Stomach (tissue), 9 donors: ENCODE data around the gene GIMAP8. TPM values are rescaled to one million over a fixed set of nuclear protein-coding genes. Genes with fewer than 3 reads are reported as not detected.

Experiments
- DNase-seq, 2 donors: peaks; one replicate each; pipeline versions ENCODE4 v3.0.0 to v3.0.0-alpha.2; 2013 to 2019
- H3K27ac ChIP-seq, 5 donors: fragments of 200-600 bp in 4 of 5; sonication (generic) in 4 of 5; one replicate each; pipeline ENCODE4 v1.5.1; 2013 to 2019; ENCODE audit warnings: mild to moderate bottlenecking in 1 of 5, moderate library complexity in 1 of 5
- H3K27me3 ChIP-seq, 3 donors: fragments of 200-600 bp; sonication (generic); one replicate each; pipeline ENCODE4 v1.5.1; 2017 to 2019; ENCODE audit warnings: mixed run types in 1 of 3
- H3K36me3 ChIP-seq, 4 donors: fragments of 200-600 bp; sonication (generic); 1 replicate in 3 of 4; 2 replicates in 1 of 4; pipeline ENCODE4 v1.5.1; 2016 to 2019
- H3K4me1 ChIP-seq, 4 donors: fragments of 200-600 bp; sonication (generic); one replicate each; pipeline ENCODE4 v1.5.1; 2016 to 2019
- H3K4me3 ChIP-seq, 4 donors: fragments of 200-600 bp; sonication (generic) in 3 of 4; one replicate each; pipeline ENCODE4 v1.5.1; 2016 to 2019; ENCODE audit warnings: mild to moderate bottlenecking in 1 of 4
- H3K9me3 ChIP-seq, 4 donors: fragments of 200-600 bp; sonication (generic); one replicate each; pipeline ENCODE4 v1.5.1; 2016 to 2019
- CTCF ChIP-seq, 7 experiments: fragments of 450-650 bp in 4 of 7; fragments of 200-600 bp in 3 of 7; sonication (generic) in 3 of 7; IDR thresholded peaks; one replicate each; pipeline ENCODE4 v1.5.1; 2016 to 2019; ENCODE audit warnings: antibody characterized with exemption in 7 of 7, control low read depth in 2 of 7, mild to moderate bottlenecking in 1 of 7
- EP300 ChIP-seq: sonication (generic); formaldehyde crosslinking; IDR thresholded peaks from one replicate; pipeline ENCODE4 v1.6.1; 2017; ENCODE audit warnings: antibody characterized with exemption
- POLR2A ChIP-seq, 4 donors: fragments of 450-650 bp; IDR thresholded peaks; one replicate each; pipeline ENCODE4 v1.6.1; 2016; ENCODE audit warnings: antibody characterized with exemption in 4 of 4, control low read depth in 2 of 4, mild to moderate bottlenecking in 1 of 4, moderate library complexity in 1 of 4
- POLR2AphosphoS5 ChIP-seq, 3 donors: sonication (generic); formaldehyde crosslinking; IDR thresholded peaks; one replicate each; pipeline ENCODE4 v1.6.1; 2016; ENCODE audit warnings: antibody characterized with exemption in 3 of 3
- WGBS, 5 donors: extraction: QIAGEN DNeasy Blood & Tissue Kit in 3 of 5; methylation state at CpG; one replicate each; pipeline versions ENCODE4 v1.1.5 to v1.1.7; 2013 to 2018; 5-methylcytosine and 5-hydroxymethylcytosine counted together
- intact Hi-C: fragments of 100-400 bp; cut with DNase I; formaldehyde crosslinking; loops from one replicate; pipeline ENCODE4 v1.15.1; 2023; ENCODE audit warnings: low total_unique reads
- polyA plus RNA-seq, 3 donors: library from polyadenylated mRNA; stranded (reverse); fragments of 200-250 nt; gene quantifications; one replicate each; pipeline ENCODE4 v1.2.3, GENCODE V29; 2013
- total RNA-seq, 5 donors: library from RNA; depleted of rRNA; stranded (reverse); fragments of >200 nt; gene quantifications; one replicate each; pipeline versions ENCODE4 v1.1.0 to v1.2.3, GENCODE V29; 2014 to 2016
- donor health status: healthy with polysubstance abuse.
- donor health status: Bipolar disorder and iron deficiency.
- donor health status: healthy.

The GIMAP8 gene
- total and polyA plus RNA-seq, 8 donors, result under 0.01 to 8.3 (median 2.9) TPM

GRCh38 chr7:150435047-150435389 is 15.4 kb upstream of the GIMAP8 start:
- H3K4me3 ChIP-seq, result no peak overlapping the region
- H3K27ac ChIP-seq, result no peak overlapping the region
- H3K36me3 ChIP-seq, result no peaks in the 10 kb centered on the region
- no peaks in the 10 kb centered on the region for H3K9me3 ChIP-seq
- no peaks in the 10 kb centered on the region for H3K27me3 ChIP-seq
- intact Hi-C loops, result no loop called here
- WGBS, 5 donors, result 68 to 89% (median 78%) methylated on average over 4 of the region's 4 CpGs
- H3K4me1 ChIP-seq, result no peaks in the 10 kb centered on the region
- TF ChIP-seq POLR2AphosphoS5 (IDR thresholded peaks at IDR 0.05), result no peak
- TF ChIP-seq CTCF (IDR thresholded peaks at IDR 0.05), result no peak
- no peak for TF ChIP-seq POLR2A (IDR thresholded peaks at IDR 0.05)
- no peak for TF ChIP-seq EP300
- no peak for DNase-seq

- DNase-seq, result peak in 1 of 2 donors; percentile 32
- Histone ChIP-seq H3K9me3 (no peaks in the 10 kb centered on the region), H3K4me3 (no peak overlapping the region), H3K27ac (peak overlapping the region in 1 of 5 donors; percentile 12), H3K27me3 (no peaks in the 10 kb centered on the region), H3K4me1 (no peaks in the 10 kb centered on the region), H3K36me3 (no peaks in the 10 kb centered on the region)
- intact Hi-C loops, result no loop called here
- 60 to 72% (median 67%) methylated on average over 8 of the region's 8 CpGs for WGBS, 5 donors
- TF ChIP-seq CTCF (IDR thresholded peaks at IDR 0.05) (no peak), POLR2A (IDR thresholded peaks at IDR 0.05) (no peak), EP300 (no peak), POLR2AphosphoS5 (IDR thresholded peaks at IDR 0.05) (no peak)
Observed at GRCh38 chr7:150435390-150436073, 14.9 kb upstream of the GIMAP8 start.

- no peaks in the 10 kb centered on the region for H3K36me3 ChIP-seq
- H3K27me3 ChIP-seq, result no peaks in the 10 kb centered on the region
- no peak overlapping the region for H3K27ac ChIP-seq
- intact Hi-C loops, result no loop called here
- H3K4me1 ChIP-seq, result no peaks in the 10 kb centered on the region
- 60 to 63% (median 60%) methylated on average over 2 of the region's 2 CpGs for WGBS, 5 donors
- peaks cover 0 to 19% (median 14%) of the 10 kb centered on the region in 4 donors for H3K9me3 ChIP-seq
- TF ChIP-seq POLR2A (IDR thresholded peaks at IDR 0.05) (no peak), CTCF (IDR thresholded peaks at IDR 0.05) (no peak), POLR2AphosphoS5 (IDR thresholded peaks at IDR 0.05) (no peak), EP300 (no peak)
- no peak for DNase-seq
- no peak overlapping the region for H3K4me3 ChIP-seq
Observed at GRCh38 chr7:150439967-150440366, 10.5 kb upstream of the GIMAP8 start.

- Histone ChIP-seq H3K4me3 (no peak overlapping the region), H3K27me3 (no peaks in the 10 kb centered on the region), H3K9me3 (peaks cover 0 to 19% (median 14%) of the 10 kb centered on the region in 4 donors), H3K36me3 (no peaks in the 10 kb centered on the region), H3K4me1 (no peaks in the 10 kb centered on the region), H3K27ac (no peak overlapping the region)
- no peak for DNase-seq
- TF ChIP-seq POLR2A (IDR thresholded peaks at IDR 0.05) (no peak), EP300 (no peak), CTCF (IDR thresholded peaks at IDR 0.05) (no peak), POLR2AphosphoS5 (IDR thresholded peaks at IDR 0.05) (no peak)
- intact Hi-C loops, result no loop called here
Observed at GRCh38 chr7:150441524-150441923, 8.9 kb upstream of the GIMAP8 start.
